ENCODE data around the gene USH2A.

GRCh38 chr1:215647738-215648137, 775.5 kb downstream of the USH2A start:
- no peak for TF ChIP-seq CTCF (tag by site-specific recombination; IDR thresholded peaks at IDR 0.05)
- no peak for TF ChIP-seq PBX3 (CRISPR knock-in tag; IDR thresholded peaks at IDR 0.05)

All from HEK293 (cell line).